ENCODE results near the gene CAMK2D.

The CAMK2D gene

GRCh38 chr4:113684534-113685091 is 76.9 kb downstream of the CAMK2D start:
- no peak for DNase-seq (ENCODE audit: low read depth in 3 of 3)

- DNase-seq (ENCODE audit: low read depth in 3 of 3), result peak; percentile 43 to 68 (median 66)
These were observed 78.6 kb downstream of the CAMK2D start for GRCh38 chr4:113682730-113683537.

- no peak for DNase-seq (ENCODE audit: low read depth in 3 of 3)
These were observed 82.9 kb downstream of the CAMK2D start for GRCh38 chr4:113678641-113679040.

GRCh38 chr4:113677325-113677724 is 84.2 kb downstream of the CAMK2D start:
- no peak for DNase-seq (ENCODE audit: low read depth in 3 of 3)

- no peak for DNase-seq (ENCODE audit: low read depth in 3 of 3)
These were observed 85.5 kb downstream of the CAMK2D start for GRCh38 chr4:113675731-113676697.

- no peak for DNase-seq (ENCODE audit: low read depth in 3 of 3)
These were observed 86.8 kb downstream of the CAMK2D start for GRCh38 chr4:113674733-113675132.

- DNase-seq (ENCODE audit: low read depth in 3 of 3), result no peak
These were observed 87.3 kb downstream of the CAMK2D start for GRCh38 chr4:113674251-113674650.

GRCh38 chr4:113673450-113673849 is 88.1 kb downstream of the CAMK2D start:
- peak in 1 of 3 experiments; percentile 40 for DNase-seq (ENCODE audit: low read depth in 3 of 3)

- DNase-seq (ENCODE audit: low read depth in 3 of 3), result no peak
These were observed 95.0 kb downstream of the CAMK2D start for GRCh38 chr4:113666386-113667114.

- DNase-seq (ENCODE audit: low read depth in 3 of 3), result no peak
These were observed 96.5 kb downstream of the CAMK2D start for GRCh38 chr4:113665036-113665435.

- no peak for DNase-seq (ENCODE audit: low read depth in 3 of 3)
These were observed 99.0 kb downstream of the CAMK2D start for GRCh38 chr4:113662581-113662980.

- DNase-seq (ENCODE audit: low read depth in 3 of 3), result no peak
These were observed 102.4 kb downstream of the CAMK2D start for GRCh38 chr4:113659127-113659526.

GRCh38 chr4:113657586-113658233 is 103.8 kb downstream of the CAMK2D start:
- DNase-seq (ENCODE audit: low read depth in 3 of 3), result no peak

GRCh38 chr4:113653871-113654270 is 107.7 kb downstream of the CAMK2D start:
- no peak for DNase-seq (ENCODE audit: low read depth in 3 of 3)

GRCh38 chr4:113646442-113646822 is 115.1 kb downstream of the CAMK2D start:
- DNase-seq (ENCODE audit: low read depth in 3 of 3), result no peak

GRCh38 chr4:113645771-113646441 is 115.6 kb downstream of the CAMK2D start:
- no peak for DNase-seq (ENCODE audit: low read depth in 3 of 3)

GRCh38 chr4:113645288-113645687 is 116.2 kb downstream of the CAMK2D start:
- no peak for DNase-seq (ENCODE audit: low read depth in 3 of 3)

- no peak for DNase-seq (ENCODE audit: low read depth in 3 of 3)
These were observed 117.1 kb downstream of the CAMK2D start for GRCh38 chr4:113644398-113644797.

- DNase-seq (ENCODE audit: low read depth in 3 of 3), result no peak
These were observed 118.0 kb downstream of the CAMK2D start for GRCh38 chr4:113643505-113643904.

- no peak for DNase-seq (ENCODE audit: low read depth in 3 of 3)
These were observed 120.5 kb downstream of the CAMK2D start for GRCh38 chr4:113641025-113641431.

- no peak for DNase-seq (ENCODE audit: low read depth in 3 of 3)
These were observed 122.2 kb downstream of the CAMK2D start for GRCh38 chr4:113639326-113639725.

Data from stimulated activated CD4-positive, alpha-beta T cell treated with anti-CD3 and anti-CD28 coated beads, TNF-alpha, amount 100 ng/mL, for 24 hours (primary cell).